ENCODE measurements around the gene ZNF22.

The ZNF22 gene

DNA sequence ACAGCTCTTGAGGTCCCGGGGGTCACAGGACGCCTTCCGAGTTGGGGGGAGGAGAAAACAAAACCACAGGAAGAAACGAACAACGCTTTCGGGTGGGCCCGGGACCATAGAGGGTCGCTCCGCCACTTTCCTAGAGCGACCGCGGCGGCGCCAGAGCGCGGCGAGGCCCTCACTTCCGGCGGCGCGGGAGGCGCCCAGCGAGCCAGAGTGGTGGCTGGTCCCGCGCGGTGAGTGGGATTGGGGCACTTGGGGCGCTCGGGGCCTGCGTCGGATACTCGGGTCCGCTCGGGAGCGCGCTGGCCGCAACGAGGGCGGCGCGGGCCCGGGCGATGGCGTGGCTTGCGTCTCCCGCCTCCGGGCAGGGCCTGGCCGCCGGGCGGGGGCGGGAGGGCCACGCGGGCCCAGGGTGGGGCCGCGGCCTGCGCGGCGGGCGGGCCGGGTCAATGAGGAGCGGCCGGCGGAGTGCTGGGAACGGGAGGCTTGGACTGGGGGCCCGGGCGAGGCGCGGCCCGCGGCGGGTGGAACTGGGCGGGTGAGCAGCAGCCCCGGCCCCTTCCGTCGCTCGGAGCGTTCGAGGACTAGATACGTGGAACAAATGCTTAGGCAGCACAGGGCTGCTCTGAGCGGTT is at the start of gene ZNF22:
TSS of gene ZNF22 (plus strand) at position 172 of the 629 bp plus-strand sequence. CDS start 2,446 bp downstream, outside the sequence.
- DNase-seq (ENCODE audit: low read depth) = peak; percentile 33

GRCh38 chr10:44951576-44952226 is 49.0 kb upstream of the ZNF22 start:
- no peak for DNase-seq (ENCODE audit: low read depth)

- DNase-seq (ENCODE audit: low read depth) = no peak
Measured at GRCh38 chr10:44952779-44953231, 47.9 kb upstream of the ZNF22 start.

GRCh38 chr10:44954042-44954441 is 46.7 kb upstream of the ZNF22 start:
- no peak for DNase-seq (ENCODE audit: low read depth)

- no peak for DNase-seq (ENCODE audit: low read depth)
Measured at GRCh38 chr10:44954962-44955361, 45.8 kb upstream of the ZNF22 start.

DNA sequence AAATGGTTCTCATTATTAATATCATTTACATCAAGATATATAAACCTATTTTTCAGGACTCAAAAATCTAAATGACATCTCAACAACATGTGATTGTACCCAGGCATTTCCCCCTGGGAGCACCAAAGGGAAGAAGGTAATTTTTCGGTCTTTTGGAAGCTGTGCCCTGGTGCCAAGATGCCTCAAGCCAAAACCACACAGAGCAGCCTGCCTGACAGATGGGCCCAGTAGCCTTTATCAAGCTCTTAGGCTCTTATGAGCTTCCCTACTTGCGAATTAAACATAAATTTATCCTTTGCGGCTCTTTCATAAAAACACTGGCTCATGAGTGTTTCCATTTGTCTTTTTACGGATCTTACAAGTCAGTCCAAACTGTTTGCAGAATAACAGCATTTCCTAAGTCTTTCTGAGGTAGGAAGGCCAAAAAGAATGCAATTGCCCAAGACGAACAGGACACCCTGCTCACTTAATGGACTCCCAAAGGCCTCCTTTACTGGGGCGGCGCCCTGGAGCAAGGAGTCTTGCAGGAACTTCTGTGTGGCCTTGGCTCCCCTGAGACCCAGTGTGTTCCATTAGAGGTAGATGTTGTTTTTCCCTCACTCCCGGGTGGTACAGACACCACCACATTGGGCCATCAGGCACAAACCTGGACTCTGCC is 45.2 kb upstream of the ZNF22 start:
- no peak for DNase-seq (ENCODE audit: low read depth)

GRCh38 chr10:44956226-44956625 is 44.5 kb upstream of the ZNF22 start:
- DNase-seq (ENCODE audit: low read depth) = no peak

DNA sequence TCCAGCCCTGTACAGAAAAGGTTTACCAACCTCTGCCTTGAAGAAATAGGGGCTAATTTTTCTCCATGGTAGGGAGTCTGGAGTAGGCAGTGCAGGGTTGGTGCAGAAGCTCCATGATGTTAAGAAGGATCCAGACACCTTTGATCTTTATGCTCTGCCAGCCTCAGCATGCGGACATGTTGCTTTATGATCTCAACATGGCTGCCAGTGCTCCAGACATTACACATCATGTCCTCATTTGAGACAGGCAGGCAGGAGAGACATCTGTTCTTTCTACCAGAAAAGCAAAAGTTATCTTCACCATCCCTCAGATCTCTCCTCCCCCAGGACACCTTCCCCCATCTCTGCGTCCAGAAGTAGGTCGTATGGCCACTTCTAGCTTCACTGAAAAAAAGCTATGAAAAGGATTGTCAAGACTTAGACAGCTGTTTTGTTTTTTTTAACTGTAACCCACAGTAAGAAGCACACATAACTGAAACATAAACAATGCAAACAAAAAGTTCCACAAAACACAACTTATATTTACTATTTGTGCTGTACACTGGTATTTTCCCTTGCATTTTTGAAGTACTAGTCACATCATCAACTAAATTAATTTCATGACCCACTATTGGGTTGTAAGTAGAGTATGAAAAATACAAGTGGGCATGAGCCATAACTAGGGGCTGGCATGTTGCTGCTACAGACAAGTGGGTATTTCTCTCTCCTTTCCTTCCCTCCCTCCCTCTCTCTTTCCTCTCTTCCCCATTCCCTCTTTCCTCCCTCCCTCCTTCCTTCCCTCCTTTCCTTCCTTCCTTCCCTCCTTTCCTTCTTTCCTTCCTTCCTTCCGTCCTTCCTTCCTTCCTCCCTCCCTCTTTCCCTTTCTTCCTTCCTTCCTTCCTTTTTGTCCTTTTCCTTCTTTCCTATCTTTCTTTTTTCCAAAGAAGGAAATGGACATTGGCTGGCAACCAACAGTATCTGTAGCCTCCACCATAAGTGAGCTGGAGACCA is 43.7 kb upstream of the ZNF22 start:
- no peak for DNase-seq (ENCODE audit: low read depth)

- DNase-seq (ENCODE audit: low read depth) = no peak
Measured at GRCh38 chr10:44958196-44958897, 42.4 kb upstream of the ZNF22 start.

DNA sequence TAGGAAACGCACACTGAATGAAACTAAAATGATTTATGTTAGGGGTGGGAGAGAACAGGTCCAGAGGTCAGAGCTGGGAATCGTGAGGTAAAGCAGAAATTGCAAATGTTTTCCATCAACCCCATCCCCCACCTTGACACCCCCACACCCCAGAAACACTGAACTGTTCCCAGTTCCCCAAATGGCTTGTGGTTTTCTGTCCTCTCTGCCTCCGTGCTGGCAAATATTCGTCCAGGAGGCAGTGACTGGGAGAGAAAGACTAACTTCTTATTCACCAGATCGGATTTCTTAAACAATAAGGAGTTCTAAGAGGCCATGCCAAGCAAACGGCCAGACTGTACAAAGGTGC is 41.9 kb upstream of the ZNF22 start:
- DNase-seq (ENCODE audit: low read depth) = no peak

- DNase-seq (ENCODE audit: low read depth) = no peak
Measured at GRCh38 chr10:44959247-44960087, 41.3 kb upstream of the ZNF22 start, which contains the start of gene RASSF4. Gene RASSF4, plus strand, starts transcription at chr10:44959802. Its CDS starts 10,401 bp downstream, at chr10:44970203.

DNA sequence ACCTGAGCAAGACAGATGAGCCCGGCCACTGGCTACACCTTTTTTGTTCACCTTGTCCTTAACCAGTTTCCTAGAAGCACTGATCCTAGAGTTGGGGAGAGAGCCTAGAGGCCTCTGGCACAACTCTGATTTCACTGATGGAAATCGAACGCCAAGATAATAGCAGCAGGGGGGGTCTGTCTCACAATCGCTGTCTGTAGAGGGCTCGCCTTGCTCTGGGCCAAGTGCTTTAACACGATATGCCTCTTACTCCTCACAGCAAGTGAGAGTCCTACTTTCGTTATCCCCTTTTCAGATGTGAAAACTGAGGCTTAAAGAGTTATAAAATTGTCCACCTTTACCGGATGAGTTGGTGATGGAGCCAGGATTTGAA is 40.6 kb upstream of the ZNF22 start:
- DNase-seq (ENCODE audit: low read depth) = no peak

DNA sequence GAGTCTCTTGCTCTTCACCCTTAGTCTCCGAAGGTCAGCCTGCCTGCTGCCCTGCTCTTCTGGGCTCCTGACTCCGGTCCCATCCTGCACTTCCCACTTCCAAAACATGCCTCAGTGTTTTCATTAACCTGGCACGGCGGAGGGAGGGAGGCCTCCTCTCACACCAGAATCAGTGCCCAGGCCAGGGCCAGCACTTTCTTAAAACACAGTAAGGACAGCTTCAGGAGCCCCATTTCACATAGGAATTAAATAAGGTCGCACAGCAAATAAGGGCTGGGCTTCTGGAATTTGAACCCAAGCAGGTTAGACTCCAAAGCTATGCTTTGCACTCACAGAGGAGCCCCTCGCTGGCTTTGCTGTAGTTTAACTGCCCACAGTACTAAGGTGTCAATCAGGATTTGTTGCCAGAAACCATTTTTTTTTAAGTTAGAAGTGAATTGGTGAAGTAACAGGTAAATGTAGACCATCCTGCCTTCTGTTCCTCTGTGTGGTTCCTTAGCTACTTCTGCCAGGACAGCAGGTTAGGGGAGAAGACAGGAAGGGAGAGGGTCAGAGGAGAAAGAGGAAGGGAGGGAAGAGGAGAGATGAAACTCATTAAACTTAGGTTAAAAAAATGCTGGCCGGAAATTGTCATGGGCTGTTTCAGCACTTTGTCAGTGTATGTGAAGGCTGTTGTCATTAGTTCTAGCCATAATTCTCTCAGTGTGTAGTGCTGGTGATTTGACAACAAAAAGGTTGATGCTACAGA is 40.1 kb upstream of the ZNF22 start:
- no peak for DNase-seq (ENCODE audit: low read depth)

DNA sequence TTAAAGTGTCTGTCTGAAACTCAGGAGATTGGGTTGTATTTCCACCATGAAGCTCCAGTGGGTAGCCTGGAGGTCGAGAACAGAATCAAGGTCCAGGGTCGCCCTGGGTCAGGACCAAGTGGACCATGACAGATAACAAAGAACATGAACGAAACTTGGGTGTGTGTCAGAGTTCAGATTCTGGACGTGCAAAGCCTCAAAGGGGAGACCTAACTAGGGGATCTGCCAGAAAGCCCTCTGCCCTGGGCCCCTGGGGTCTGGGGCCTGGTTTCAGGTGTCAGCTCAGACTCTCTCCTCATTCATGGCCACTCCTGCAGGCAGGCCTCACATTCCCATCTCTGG is 39.5 kb upstream of the ZNF22 start:
- DNase-seq (ENCODE audit: low read depth) = no peak

DNA sequence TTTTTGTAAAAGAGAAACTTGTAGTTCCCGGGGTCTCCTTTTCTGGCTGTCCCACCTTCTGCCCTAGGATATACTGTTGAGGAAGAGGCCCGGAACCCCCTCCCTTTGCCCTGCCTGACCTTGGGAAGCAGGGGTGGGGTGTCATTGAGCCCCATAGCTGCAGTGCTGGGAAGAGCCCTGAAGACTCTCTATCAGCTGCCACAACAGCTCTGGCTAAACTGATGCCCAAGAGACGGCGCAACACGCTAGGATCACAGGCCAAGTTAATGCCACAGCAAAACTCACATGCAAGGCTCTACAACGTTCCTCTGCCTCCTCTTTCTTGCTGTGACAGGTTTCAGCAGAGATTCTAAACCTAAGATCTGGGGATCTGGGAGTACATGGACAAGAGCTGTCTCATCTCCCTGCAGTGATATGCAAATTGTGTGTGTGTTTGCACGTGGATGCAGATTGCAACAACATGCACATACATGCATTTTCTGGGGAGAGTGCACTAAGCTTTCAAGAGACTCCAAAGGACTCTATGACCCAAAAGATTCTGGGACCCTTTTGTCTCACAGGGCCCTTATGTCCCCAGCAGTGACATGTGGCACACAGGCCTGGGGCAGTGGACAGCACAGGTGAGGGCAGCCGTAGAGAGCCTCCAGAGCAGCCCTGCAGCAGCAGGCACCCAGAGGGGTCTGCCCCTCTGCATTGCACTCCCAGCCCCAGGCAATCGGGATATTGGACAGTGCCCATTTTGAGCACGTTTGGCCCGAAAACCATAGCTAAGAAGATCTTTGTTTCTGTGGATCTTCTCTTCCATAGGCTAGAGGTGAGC is 38.6 kb upstream of the ZNF22 start:
- DNase-seq (ENCODE audit: low read depth) = no peak

DNA sequence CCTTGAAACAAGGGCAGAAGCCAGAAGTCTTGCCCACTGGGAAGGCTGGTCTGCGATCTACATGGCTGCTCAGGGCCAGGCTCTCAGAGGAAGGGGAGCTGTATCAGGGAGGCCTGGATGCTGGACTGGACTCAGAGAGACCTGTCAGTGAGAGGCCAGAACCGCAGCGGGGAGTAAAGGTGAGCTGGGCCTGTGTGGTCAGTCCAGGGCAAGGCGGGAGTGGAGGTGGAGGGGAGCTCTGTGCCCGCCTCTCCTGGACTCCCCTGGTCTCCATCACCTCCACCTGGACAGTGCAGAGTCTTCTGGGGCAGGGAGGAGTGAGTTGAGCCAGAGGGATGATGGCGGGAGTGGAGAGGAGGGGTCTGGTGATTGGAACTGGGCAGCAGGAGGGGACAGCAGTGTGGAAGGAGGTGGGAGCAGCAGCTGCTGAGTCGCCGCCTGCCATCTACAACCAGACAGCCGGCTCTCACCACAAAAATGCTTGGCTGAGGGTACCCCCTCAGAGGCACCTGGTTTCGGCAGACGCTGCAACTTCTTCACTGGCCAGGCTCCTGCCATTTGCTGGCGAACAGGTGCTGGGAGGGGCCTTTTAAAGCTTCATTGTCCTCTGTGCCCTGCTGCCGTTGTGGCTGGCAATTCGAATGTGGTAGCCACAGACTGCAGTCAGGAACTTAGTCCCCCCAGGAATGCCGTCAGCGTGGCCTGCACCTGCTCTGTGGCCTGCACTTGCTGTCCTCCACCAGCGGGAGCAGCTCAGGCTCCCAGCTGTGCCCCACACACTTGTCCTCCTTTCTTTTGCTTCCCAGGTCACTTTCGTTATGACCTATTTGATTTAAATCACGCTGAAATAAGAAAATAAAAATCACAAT is 37.6 kb upstream of the ZNF22 start:
- DNase-seq (ENCODE audit: low read depth) = no peak

DNA sequence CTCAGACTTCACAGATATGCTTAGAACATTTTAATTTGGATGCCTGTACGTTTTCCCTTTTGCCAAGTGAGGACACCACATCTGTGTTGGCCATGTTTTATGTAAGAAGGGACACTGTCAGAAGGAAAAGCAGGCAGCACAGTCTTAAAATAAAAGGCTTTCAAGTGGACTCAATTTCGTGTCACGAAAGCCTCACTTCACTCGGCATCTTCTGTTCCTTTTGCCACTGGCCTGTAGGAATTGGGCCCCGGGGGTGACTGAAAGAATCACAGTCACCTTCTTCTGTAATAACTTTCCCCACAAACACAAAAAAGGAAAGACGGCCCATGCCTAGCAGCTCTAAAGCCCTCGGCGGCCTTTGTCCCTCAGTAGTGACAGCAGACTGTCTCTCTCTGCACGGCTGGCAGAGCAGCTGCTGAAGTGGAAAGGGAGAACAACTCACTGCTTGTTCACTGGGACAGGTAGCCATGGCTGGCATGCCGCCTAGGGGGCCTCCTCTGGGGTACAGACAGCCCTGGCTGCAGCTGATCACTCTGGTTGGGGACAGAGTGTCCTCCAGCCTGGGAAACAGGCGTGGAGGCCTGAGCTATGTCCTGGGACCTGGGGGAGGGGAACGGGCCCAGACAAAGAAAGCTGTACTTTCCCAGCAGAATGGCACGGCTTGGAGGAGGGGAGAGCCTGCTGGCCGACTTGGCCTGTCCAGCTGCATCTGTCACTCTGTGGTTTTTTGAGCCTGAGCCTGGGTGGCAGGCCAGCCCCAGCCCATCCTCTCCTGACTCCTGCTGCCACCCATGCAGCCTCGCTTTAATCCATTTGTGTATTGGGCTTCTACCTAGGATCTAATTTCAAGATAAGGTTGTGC is 36.7 kb upstream of the ZNF22 start:
- no peak for DNase-seq (ENCODE audit: low read depth)
